Memory B cell (primary cell): ENCODE results near the gene MAGI2.
"Not testable (repeated sequence)": the region's sequence is repeated elsewhere in the genome, so short reads cannot be mapped to it uniquely, and the experiment has no call there.

Experiments used
- ATAC-seq: fragments of 150-1000 bp; cut with Tn5 transposase; 2 replicates; pipeline ENCODE4 v1.10.0; 2021; ENCODE audit warnings: low read depth, mild to moderate bottlenecking, moderate library complexity
- DNase-seq, 2 donors: peaks; one replicate each; pipeline ENCODE4 v3.0.0; 2022; ENCODE audit warnings: low spot score in 2 of 2
- H3K27ac Mint-ChIP-seq: one replicate; pipeline ENCODE4 v1.8.0; 2022; ENCODE audit warnings: mild to moderate bottlenecking, moderate library complexity, mixed read lengths
- H3K27me3 Mint-ChIP-seq: one replicate; pipeline ENCODE4 v1.8.0; 2022; ENCODE audit warnings: mixed read lengths
- H3K36me3 Mint-ChIP-seq: one replicate; pipeline ENCODE4 v1.8.0; 2022; ENCODE audit warnings: mild to moderate bottlenecking, mixed read lengths
- H3K4me1 Mint-ChIP-seq: one replicate; pipeline ENCODE4 v1.8.0; 2022; ENCODE audit warnings: mixed read lengths
- H3K4me3 Mint-ChIP-seq: one replicate; pipeline ENCODE4 v1.8.0; 2022; ENCODE audit warnings: mild to moderate bottlenecking, moderate library complexity, mixed read lengths
- H3K9me3 Mint-ChIP-seq: one replicate; pipeline ENCODE4 v1.8.0; 2022; ENCODE audit warnings: mixed read lengths

Gene MAGI2

DNA sequence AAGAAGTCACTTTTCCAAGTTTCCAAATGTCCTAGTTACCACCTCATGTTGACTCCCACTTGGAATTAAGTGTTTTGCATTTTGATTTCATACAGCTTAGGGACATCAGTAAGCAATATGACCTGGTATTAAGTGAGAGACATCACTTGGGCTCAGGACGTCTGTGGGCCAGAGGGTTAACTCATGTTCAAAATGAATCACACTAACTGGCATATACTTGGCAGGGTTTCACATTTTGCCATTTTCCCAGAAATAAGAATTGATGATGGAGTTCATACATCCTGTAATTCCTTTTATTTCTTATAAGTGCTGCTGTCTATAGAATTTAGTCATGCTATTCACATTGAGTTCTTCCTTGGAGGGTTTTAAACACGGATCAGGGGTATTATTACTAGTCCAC is 1138.3 kb downstream of the MAGI2 start:
- no peaks in the 10 kb centered on the region for H3K4me1 Mint-ChIP-seq
- no peak overlapping the region for H3K4me3 Mint-ChIP-seq
- H3K9me3 Mint-ChIP-seq = peaks cover 3% of the 10 kb centered on the region
- H3K27ac Mint-ChIP-seq = no peak overlapping the region
- H3K27me3 Mint-ChIP-seq = peaks cover 2% of the 10 kb centered on the region
- no peak for DNase-seq
- no peak for ATAC-seq
- no peaks in the 10 kb centered on the region for H3K36me3 Mint-ChIP-seq

DNA sequence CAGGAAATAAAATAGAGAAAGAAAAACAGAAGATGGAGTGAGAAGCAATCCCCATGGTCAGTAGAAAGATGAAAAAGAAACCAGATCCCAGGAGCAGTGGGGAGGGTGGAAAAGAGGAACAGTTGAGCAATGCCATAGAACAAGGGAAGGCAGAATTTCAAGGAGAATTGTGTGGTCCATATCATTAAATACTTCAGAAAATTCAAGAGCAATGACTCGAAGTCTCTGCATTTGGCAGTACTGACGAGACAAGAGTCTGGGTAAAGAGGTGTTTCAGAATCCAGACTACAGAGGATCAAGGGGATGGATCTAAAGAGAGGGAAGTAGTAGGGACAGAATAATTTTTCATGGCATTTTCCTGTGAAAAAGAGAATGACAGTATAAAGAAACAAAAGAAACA is 1142.3 kb downstream of the MAGI2 start:
- Mint-ChIP-seq H3K9me3 (no peaks in the 10 kb centered on the region), H3K4me1 (no peaks in the 10 kb centered on the region), H3K4me3 (no peak overlapping the region), H3K36me3 (no peaks in the 10 kb centered on the region), H3K27ac (no peak overlapping the region), H3K27me3 (no peaks in the 10 kb centered on the region)
- ATAC-seq (no peak), DNase-seq (no peak)

DNA sequence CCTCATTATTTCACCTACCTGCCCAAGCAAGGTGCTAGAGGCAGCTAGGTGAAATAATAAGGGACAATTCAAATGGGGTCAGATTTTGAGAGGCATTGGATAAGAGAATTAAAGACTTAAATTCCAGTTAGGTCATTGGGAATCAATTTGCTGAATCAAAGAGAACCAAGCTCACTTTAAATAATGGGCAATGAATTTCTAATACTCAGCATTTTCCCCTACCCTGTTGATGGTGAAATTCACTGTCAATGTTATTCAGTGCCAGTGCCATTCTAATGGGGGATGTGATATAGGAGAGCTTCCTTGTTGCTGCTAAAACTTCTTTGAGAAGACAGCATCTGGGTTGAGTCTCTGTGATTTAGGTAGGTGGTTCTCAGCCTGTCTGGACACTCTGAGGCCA is 1145.6 kb downstream of the MAGI2 start:
- Mint-ChIP-seq H3K36me3 (no peaks in the 10 kb centered on the region), H3K4me1 (no peaks in the 10 kb centered on the region), H3K4me3 (no peak overlapping the region), H3K27ac (no peak overlapping the region), H3K9me3 (no peaks in the 10 kb centered on the region), H3K27me3 (no peaks in the 10 kb centered on the region)
- DNase-seq (no peak), ATAC-seq (no peak)

DNA sequence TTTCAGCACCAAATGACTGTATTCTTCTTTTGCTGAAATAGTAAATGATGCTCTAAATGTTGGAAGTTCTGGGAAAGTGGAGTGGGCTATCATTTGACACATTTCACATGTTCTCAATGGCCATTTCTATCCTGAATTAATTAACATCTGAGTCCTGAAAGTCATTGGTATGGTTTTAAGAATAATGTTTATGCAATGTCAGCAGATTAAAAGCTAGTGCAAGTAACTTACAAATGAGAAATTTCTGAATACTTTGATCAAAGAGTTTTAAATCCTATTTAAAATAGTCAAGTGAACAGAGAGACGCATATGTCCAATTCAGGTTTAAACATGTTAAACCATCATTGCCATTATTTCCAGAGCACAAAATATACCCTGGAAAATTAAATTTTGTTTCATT is 1146.8 kb downstream of the MAGI2 start:
- no peak overlapping the region for H3K4me3 Mint-ChIP-seq
- no peaks in the 10 kb centered on the region for H3K27me3 Mint-ChIP-seq
- ATAC-seq = no peak
- DNase-seq = no peak
- H3K36me3 Mint-ChIP-seq = no peaks in the 10 kb centered on the region
- no peak overlapping the region for H3K27ac Mint-ChIP-seq
- no peaks in the 10 kb centered on the region for H3K4me1 Mint-ChIP-seq
- no peaks in the 10 kb centered on the region for H3K9me3 Mint-ChIP-seq

DNA sequence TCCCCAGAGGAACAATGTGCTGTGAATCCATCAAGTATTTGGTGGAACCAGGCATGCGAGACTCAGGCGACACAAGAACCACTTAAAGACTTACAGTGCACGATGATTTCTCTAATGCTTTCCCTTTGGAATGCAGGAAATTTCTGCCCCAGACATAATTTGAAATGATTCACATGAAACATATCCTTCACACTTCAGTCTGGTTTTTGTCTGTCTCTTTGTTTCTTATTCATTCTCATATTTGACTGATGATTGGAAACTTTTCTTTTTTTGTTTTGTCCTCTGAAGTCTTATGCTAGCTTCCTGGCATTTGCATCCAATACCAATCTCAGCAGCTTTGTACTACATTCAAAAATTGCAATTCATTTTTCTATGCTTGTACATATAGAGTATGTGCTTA is 1152.1 kb downstream of the MAGI2 start:
- ATAC-seq = no peak
- Mint-ChIP-seq H3K4me3 (no peak overlapping the region), H3K4me1 (no peaks in the 10 kb centered on the region), H3K36me3 (no peaks in the 10 kb centered on the region), H3K9me3 (no peaks in the 10 kb centered on the region), H3K27ac (no peak overlapping the region), H3K27me3 (no peaks in the 10 kb centered on the region)
- DNase-seq = no peak

DNA sequence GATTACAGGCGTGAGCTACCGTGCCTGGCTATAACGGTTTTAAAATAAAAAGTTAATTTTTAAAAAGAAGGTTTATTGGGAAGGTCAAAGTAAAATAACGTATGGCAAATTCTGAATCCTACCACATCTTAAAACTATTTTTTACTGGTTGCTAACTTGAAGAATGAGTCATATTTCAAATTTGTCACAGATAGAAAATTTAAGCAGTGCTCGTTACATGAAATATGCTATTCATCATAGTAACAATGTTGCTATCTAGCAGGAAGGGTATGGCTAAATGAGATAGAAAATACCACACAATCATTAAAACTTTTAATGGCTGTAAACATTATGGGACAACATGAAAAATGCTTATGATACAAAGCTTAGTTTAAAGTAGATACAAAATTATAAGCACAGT is 1154.4 kb downstream of the MAGI2 start:
- Mint-ChIP-seq H3K27me3 (no peaks in the 10 kb centered on the region), H3K27ac (no peak overlapping the region), H3K9me3 (peaks cover 3% of the 10 kb centered on the region), H3K36me3 (no peaks in the 10 kb centered on the region), H3K4me1 (no peaks in the 10 kb centered on the region), H3K4me3 (no peak overlapping the region)
- no peak for ATAC-seq
- no peak for DNase-seq

DNA sequence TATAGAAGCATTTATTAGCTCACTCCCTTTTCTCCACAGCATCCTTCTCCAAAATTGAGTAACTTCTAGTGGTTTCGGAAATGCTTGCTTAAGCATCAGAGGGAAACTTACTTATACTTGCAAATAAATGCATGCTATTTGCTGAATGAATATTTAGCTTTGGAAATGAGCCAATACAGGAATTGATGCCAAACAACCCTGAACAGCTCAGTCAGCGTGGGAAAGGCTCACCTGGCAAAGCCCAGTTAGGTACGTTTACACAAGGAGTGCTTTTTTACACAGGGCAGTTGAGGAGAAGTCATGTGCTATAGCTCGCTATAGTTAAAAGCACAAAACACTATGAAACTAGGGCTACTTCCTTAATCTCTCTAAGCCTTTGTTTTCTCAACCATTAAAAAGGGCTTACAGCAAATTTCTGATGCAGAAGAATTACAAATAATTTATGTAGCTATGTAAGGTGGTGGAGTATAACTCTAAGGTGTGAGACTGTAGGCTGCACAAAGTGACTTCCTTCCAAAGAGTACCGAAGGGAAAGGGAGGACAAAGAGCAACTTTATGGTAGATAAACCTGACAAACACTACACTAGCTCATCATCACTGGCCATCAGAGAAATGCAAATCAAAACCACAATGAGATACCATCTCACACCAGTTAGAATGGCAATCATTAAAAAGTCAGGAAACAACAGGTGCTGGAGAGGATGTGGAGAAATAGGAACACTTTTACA is 1156.7 kb downstream of the MAGI2 start:
- H3K27ac Mint-ChIP-seq = no peak overlapping the region
- DNase-seq (no peak), ATAC-seq (no peak)
- no peaks in the 10 kb centered on the region for H3K4me1 Mint-ChIP-seq
- no peaks in the 10 kb centered on the region for H3K36me3 Mint-ChIP-seq
- H3K27me3 Mint-ChIP-seq = no peaks in the 10 kb centered on the region
- no peak overlapping the region for H3K4me3 Mint-ChIP-seq
- H3K9me3 Mint-ChIP-seq = peaks cover 8% of the 10 kb centered on the region

DNA sequence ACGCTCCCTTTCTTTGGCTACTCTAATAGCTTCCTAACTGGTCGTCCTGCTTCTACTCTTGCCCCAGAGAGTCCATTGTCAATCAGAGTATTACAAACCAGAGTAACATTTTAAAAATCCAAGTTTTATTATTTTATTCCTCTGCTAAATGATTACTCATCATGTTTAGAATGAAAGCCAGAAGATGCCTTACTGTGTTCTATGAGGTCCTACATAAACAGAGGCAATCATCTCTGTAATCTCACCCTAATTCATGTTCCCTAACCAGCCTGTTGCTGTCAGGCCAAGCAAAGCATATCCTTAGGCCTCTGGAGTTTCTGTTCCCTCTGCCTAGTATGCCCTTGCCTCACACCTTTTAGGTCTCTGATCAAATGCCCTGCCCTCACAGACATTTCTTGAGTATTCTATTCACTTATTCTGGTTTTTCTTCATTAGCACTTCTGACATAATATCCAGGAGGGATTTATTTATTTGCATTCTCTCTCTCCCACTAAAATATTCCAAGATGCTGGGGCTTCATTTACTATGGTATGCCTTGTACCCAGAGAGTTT is 1157.3 kb downstream of the MAGI2 start:
- Mint-ChIP-seq H3K27me3 (no peaks in the 10 kb centered on the region), H3K9me3 (peaks cover 8% of the 10 kb centered on the region), H3K27ac (no peak overlapping the region), H3K4me1 (no peaks in the 10 kb centered on the region), H3K4me3 (no peak overlapping the region), H3K36me3 (no peaks in the 10 kb centered on the region)
- DNase-seq (no peak), ATAC-seq (no peak)

DNA sequence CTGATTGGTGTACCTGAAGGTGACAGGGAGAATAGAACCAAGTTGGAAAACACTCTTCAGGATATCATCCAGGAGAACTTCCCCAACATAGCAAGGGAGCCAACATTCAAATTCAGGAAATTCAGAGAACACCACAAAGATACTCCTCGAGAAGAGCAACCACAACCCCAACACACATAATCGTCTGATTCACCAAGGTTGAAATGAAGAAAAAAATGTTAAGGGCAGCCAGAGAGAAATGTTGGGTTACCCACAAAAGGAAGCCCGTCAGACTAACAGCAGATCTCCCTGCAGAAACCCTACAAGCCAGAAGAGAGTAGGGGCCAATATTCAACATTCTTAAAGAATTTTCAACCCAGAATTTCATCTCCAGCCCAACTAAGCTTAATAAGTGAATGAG is 1164.0 kb downstream of the MAGI2 start:
- not testable (repeated sequence) for ATAC-seq, H3K9me3 Mint-ChIP-seq, DNase-seq, H3K4me1 Mint-ChIP-seq, H3K4me3 Mint-ChIP-seq, H3K36me3 Mint-ChIP-seq, H3K27me3 Mint-ChIP-seq, H3K27ac Mint-ChIP-seq

DNA sequence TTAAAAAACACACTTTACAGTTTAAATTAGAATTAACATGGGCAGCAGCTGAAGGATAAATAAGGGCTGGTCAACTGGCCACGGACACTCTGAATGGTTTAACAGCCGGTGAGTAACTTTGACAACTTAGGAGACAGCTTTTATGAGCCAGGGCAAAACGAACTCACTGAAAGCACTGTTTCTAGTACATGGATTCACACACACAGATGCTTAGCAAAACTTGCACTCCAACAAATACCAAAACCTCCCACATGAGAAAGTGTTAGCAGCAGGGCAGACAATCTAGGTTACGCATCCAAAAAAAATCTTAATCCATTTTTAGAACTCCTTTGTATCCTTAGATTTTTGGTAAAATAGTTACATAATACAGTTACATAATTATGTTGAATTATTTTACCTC is 1168.5 kb downstream of the MAGI2 start:
- Mint-ChIP-seq H3K27me3 (peaks cover 4% of the 10 kb centered on the region), H3K4me3 (no peak overlapping the region)
- no peak for ATAC-seq

DNA sequence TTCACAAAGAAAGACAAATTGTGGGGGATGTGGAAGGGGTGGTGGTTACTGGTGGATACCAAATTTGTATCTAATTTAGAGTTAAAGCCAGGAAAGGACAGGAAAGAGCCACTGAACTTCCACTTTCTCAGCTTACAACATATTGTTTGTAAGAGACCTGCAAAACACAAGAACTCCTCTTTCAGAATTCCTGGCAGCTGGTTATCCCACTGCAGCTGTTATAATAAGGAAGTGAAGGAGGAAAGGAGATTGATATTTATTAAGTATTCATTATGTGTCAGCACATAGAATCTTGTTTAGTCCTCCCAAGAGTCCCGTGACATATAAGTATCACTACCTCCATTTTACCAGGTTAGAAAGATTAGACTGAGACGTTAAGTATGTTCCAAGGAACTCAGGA is 1173.2 kb downstream of the MAGI2 start:
- Mint-ChIP-seq H3K4me1 (no peaks in the 10 kb centered on the region), H3K4me3 (no peak overlapping the region), H3K27ac (no peak overlapping the region), H3K27me3 (peaks cover under 1% of the 10 kb centered on the region), H3K9me3 (no peaks in the 10 kb centered on the region), H3K36me3 (no peaks in the 10 kb centered on the region)
- DNase-seq (no peak), ATAC-seq (no peak)

More for the DNA sequence above, 1168.5 kb downstream of the MAGI2 start:
- Mint-ChIP-seq H3K4me1 (no peaks in the 10 kb centered on the region), H3K36me3 (no peaks in the 10 kb centered on the region), H3K27ac (no peak overlapping the region), H3K9me3 (no peaks in the 10 kb centered on the region)
- no peak for DNase-seq

DNA sequence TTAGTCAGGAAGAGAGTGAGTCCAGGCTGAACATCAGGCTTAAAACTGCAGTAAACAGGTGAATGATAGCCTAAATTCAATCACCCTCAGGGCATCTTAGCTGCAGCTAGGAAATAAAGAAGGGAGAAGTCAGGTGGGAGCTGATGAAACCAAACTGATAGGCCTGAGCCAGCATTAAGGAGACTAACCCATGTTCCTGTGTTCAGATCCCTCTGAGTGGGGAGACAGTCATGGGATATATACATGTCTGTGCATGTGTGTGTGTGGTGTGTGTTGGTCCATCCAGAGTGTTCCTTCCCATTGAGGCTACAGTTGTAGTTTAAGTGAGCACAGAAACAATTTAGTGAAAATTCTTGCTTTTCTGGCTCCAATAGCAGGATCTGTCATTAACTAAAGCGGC is 1174.0 kb downstream of the MAGI2 start:
- no peaks in the 10 kb centered on the region for H3K9me3 Mint-ChIP-seq
- no peaks in the 10 kb centered on the region for H3K36me3 Mint-ChIP-seq
- no peak for ATAC-seq
- H3K27ac Mint-ChIP-seq = no peak overlapping the region
- H3K4me3 Mint-ChIP-seq = no peak overlapping the region
- DNase-seq = no peak
- H3K27me3 Mint-ChIP-seq = peaks cover 1% of the 10 kb centered on the region
- H3K4me1 Mint-ChIP-seq = no peaks in the 10 kb centered on the region

DNA sequence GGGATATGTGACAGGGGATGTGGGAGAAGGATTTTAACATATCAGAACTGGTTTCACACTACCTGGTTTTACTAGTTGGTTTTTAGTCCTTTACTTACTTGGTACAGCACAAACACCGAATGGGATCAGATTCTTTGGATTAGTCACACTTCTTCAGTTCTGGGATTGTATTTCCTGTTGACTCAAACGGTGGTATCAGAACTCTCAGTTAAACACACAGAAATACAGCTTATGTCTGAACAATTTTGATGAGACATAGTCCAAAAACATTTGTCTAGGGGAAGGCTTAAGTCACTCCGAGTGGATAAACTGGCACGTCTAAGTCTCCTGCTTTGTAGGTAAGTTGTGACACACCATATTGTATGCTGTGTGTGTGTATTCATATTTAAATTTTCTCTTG is 1174.4 kb downstream of the MAGI2 start:
- H3K9me3 Mint-ChIP-seq = no peaks in the 10 kb centered on the region
- peaks cover 1% of the 10 kb centered on the region for H3K27me3 Mint-ChIP-seq
- no peaks in the 10 kb centered on the region for H3K36me3 Mint-ChIP-seq
- no peak for ATAC-seq
- no peak overlapping the region for H3K27ac Mint-ChIP-seq
- no peak overlapping the region for H3K4me3 Mint-ChIP-seq
- H3K4me1 Mint-ChIP-seq = no peaks in the 10 kb centered on the region
- DNase-seq = no peak

DNA sequence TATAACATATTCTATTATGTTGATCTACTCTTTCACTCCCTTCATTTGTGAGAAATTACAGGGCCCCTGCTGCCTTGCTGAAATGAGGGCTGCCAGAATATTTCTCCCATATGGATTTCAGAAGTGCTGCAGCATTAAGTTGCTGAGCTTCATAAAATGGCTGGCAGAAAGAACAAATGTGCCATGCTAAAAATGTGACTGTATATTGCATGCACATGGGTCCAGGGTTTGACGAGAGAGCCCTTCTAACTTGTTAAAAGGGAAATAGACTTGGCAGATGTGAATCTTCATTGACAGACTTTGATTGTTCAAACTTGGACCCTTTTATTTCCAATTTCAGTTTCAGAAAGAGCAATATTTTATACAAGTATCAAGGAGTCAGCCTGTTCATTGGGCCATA is 1186.3 kb downstream of the MAGI2 start:
- Mint-ChIP-seq H3K36me3 (no peaks in the 10 kb centered on the region), H3K4me3 (no peak overlapping the region), H3K4me1 (no peaks in the 10 kb centered on the region), H3K27ac (no peak overlapping the region), H3K9me3 (peaks cover 12% of the 10 kb centered on the region), H3K27me3 (peaks cover 3% of the 10 kb centered on the region)
- DNase-seq (no peak), ATAC-seq (no peak)

DNA sequence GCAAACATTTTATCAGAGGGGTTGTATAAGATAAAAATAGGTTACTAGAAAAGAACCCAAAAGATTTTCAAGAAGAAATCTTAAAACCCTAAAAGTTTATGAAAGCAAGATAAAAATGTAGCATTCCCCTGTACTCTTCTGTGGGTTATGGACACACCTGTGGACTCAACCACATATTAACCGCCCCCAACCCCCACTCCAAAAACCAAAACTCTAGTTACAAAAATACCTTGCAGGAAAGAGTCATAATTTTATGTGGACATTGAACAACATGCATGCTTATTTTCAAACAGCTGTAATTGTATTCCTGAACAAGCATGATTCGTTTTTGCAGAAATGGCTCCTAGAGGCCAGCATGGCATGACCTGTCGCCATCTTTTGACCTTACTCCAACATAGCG is 1188.0 kb downstream of the MAGI2 start:
- Mint-ChIP-seq H3K9me3 (peaks cover 10% of the 10 kb centered on the region), H3K27me3 (peaks cover 3% of the 10 kb centered on the region), H3K4me3 (no peak overlapping the region), H3K36me3 (no peaks in the 10 kb centered on the region), H3K27ac (no peak overlapping the region), H3K4me1 (no peaks in the 10 kb centered on the region)
- DNase-seq = no peak
- ATAC-seq = no peak
